HL-60 (cell line): ENCODE results near the gene POLK.

ENCODE experiments used
- TF ChIP-seq, protein P1 (sequence below): IDR thresholded peaks from one replicate; pipeline ENCODE4 v1.5.1; 2011; ENCODE audit warnings: low read length, control low read depth, inconsistent platforms; ENCODE audit not compliant: insufficient read depth
- TF ChIP-seq, protein P2 (sequence below): IDR thresholded peaks from 2 replicates; pipeline ENCODE4 v1.6.1; 2012; ENCODE audit warnings: low read depth; ENCODE audit not compliant: insufficient replicate concordance

DNA sequence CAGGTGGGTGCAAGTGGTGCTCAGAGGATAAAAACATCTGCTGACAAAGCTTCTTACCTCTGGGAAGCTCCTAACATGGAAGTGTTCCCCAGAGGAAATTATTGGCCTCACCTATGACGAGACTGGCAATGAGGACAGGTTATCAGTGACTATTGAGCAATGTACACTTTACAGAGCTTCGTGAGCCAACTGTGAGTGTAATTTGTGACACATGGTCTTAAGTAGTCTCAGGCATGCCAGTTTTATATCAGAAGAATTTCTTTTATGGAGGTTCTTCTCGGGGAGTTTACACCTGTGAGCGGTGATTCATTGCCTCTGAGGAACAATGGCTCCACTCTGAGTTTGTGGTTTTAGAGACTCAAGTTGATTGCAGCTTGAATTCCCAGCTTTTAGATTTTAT lies 110.9 kb downstream of the POLK start:
- TF ChIP-seq, protein P1, sequence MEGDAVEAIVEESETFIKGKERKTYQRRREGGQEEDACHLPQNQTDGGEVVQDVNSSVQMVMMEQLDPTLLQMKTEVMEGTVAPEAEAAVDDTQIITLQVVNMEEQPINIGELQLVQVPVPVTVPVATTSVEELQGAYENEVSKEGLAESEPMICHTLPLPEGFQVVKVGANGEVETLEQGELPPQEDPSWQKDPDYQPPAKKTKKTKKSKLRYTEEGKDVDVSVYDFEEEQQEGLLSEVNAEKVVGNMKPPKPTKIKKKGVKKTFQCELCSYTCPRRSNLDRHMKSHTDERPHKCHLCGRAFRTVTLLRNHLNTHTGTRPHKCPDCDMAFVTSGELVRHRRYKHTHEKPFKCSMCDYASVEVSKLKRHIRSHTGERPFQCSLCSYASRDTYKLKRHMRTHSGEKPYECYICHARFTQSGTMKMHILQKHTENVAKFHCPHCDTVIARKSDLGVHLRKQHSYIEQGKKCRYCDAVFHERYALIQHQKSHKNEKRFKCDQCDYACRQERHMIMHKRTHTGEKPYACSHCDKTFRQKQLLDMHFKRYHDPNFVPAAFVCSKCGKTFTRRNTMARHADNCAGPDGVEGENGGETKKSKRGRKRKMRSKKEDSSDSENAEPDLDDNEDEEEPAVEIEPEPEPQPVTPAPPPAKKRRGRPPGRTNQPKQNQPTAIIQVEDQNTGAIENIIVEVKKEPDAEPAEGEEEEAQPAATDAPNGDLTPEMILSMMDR = no peak
- TF ChIP-seq, protein P2, sequence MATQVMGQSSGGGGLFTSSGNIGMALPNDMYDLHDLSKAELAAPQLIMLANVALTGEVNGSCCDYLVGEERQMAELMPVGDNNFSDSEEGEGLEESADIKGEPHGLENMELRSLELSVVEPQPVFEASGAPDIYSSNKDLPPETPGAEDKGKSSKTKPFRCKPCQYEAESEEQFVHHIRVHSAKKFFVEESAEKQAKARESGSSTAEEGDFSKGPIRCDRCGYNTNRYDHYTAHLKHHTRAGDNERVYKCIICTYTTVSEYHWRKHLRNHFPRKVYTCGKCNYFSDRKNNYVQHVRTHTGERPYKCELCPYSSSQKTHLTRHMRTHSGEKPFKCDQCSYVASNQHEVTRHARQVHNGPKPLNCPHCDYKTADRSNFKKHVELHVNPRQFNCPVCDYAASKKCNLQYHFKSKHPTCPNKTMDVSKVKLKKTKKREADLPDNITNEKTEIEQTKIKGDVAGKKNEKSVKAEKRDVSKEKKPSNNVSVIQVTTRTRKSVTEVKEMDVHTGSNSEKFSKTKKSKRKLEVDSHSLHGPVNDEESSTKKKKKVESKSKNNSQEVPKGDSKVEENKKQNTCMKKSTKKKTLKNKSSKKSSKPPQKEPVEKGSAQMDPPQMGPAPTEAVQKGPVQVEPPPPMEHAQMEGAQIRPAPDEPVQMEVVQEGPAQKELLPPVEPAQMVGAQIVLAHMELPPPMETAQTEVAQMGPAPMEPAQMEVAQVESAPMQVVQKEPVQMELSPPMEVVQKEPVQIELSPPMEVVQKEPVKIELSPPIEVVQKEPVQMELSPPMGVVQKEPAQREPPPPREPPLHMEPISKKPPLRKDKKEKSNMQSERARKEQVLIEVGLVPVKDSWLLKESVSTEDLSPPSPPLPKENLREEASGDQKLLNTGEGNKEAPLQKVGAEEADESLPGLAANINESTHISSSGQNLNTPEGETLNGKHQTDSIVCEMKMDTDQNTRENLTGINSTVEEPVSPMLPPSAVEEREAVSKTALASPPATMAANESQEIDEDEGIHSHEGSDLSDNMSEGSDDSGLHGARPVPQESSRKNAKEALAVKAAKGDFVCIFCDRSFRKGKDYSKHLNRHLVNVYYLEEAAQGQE = no peak
